ENCODE results near the gene KAT6B. TPM values are rescaled to one million over a fixed set of nuclear protein-coding genes. Genes with fewer than 3 reads are reported as not detected.

KAT6B gene
- total RNA-seq, 1 experiment from 2014 or later, result 14.9 TPM

DNA sequence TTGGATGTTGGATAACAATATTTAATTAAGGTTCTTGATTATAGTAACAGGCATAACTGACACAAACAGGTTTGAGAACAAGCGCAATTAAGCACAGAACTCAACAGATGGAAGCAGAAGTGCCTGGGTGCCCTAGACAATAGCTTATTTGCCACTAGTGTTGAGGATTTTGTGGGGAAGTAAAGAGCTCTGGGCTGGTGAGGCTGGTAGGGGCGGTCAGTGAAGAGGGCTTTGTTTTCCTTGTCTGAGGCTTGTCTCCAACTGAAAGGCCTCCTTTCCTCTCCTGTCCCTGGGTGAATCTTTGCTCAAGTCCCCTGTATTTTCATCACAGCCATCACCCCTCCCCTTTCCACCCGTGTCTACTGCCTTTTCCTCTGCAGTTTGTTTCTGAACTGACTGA is 104.6 kb downstream of the KAT6B start:
- H3K36me3 ChIP-seq (ENCODE audit: control insufficient read depth, insufficient read depth, low read length), result no peaks in the 10 kb centered on the region
- no peaks in the 10 kb centered on the region for H3K9me3 Mint-ChIP-seq (ENCODE audit: unreplicated experiment)
- no peaks in the 10 kb centered on the region for H3K27me3 ChIP-seq (replicated peaks; ENCODE audit: control insufficient read depth, insufficient read depth, low read length)
- ChIA-PET POLR2A (interaction anchor here (0.6 kb wide), 1 partner anchor 36 kb away, joined by 3 read pairs; no protein-coding TSS in a partner anchor), CTCF (no interaction called here)
- TF ChIP-seq, protein P1, sequence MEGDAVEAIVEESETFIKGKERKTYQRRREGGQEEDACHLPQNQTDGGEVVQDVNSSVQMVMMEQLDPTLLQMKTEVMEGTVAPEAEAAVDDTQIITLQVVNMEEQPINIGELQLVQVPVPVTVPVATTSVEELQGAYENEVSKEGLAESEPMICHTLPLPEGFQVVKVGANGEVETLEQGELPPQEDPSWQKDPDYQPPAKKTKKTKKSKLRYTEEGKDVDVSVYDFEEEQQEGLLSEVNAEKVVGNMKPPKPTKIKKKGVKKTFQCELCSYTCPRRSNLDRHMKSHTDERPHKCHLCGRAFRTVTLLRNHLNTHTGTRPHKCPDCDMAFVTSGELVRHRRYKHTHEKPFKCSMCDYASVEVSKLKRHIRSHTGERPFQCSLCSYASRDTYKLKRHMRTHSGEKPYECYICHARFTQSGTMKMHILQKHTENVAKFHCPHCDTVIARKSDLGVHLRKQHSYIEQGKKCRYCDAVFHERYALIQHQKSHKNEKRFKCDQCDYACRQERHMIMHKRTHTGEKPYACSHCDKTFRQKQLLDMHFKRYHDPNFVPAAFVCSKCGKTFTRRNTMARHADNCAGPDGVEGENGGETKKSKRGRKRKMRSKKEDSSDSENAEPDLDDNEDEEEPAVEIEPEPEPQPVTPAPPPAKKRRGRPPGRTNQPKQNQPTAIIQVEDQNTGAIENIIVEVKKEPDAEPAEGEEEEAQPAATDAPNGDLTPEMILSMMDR (IDR thresholded peaks at IDR 0.05; ENCODE audit: insufficient read depth in 1 of 2, low read depth in 1 of 2, low read length in 1 of 2, severe bottlenecking in 1 of 2, unreplicated experiment in 1 of 2), result no peak
- H3K4me1 Mint-ChIP-seq (ENCODE audit: low read depth, unreplicated experiment), result no peaks in the 10 kb centered on the region
- H3K36me3 Mint-ChIP-seq (ENCODE audit: insufficient read depth, unreplicated experiment), result no peaks in the 10 kb centered on the region
- no peak overlapping the region for H3K4me3 ChIP-seq (ENCODE audit: low read depth, low read length)
- H3K27me3 Mint-ChIP-seq (ENCODE audit: insufficient read depth, unreplicated experiment), result no peaks in the 10 kb centered on the region
- no peak for DNase-seq
- no peaks in the 10 kb centered on the region for H3K9me3 ChIP-seq
- BruUV-seq (replicated peaks), result no TSS peak
- intact Hi-C loops (cut with micrococcal nuclease; ENCODE audit: unreplicated experiment), result no loop called here
- no peak overlapping the region for H3K4me3 Mint-ChIP-seq (ENCODE audit: unreplicated experiment)
- H3K4me1 ChIP-seq, result no peaks in the 10 kb centered on the region
- no peak overlapping the region for H3K27ac Mint-ChIP-seq (ENCODE audit: unreplicated experiment)

DNA sequence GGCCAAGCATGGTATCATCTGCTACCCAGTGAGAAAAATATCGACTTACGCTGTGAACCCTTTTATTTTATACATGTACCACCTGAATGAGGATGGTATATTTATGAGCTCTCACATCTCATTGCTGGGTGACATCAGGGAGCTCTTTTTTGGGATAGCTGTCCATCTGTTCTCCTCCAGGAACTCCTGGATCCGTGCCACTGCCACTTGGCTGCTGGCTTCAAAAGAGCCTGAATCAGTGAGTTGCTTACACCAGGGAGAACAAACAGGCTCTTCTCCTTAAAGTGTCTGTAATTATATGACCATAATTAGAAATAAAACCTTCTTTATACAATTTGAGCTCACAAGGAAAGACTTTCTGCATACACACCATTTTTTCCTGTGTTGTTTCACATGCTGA is 106.2 kb downstream of the KAT6B start:
- DNase-seq, result no peak
- no peak overlapping the region for H3K27ac Mint-ChIP-seq (ENCODE audit: unreplicated experiment)
- Histone ChIP-seq H3K4me1 (peaks cover 11% of the 10 kb centered on the region), H3K4me3 (ENCODE audit: low read depth, low read length) (no peak overlapping the region), H3K36me3 (ENCODE audit: control insufficient read depth, insufficient read depth, low read length) (no peaks in the 10 kb centered on the region), H3K9me3 (no peaks in the 10 kb centered on the region), H3K27me3 (replicated peaks; ENCODE audit: control insufficient read depth, insufficient read depth, low read length) (no peaks in the 10 kb centered on the region)
- H3K27me3 Mint-ChIP-seq (ENCODE audit: insufficient read depth, unreplicated experiment), result no peaks in the 10 kb centered on the region
- no TSS peak for BruUV-seq (replicated peaks)
- intact Hi-C loops (cut with micrococcal nuclease; ENCODE audit: unreplicated experiment), result no loop called here
- H3K4me3 Mint-ChIP-seq (ENCODE audit: unreplicated experiment), result no peak overlapping the region
- CTCF ChIA-PET, result no interaction called here
- TF ChIP-seq, protein P1 (IDR thresholded peaks at IDR 0.05; ENCODE audit: insufficient read depth in 1 of 2, low read depth in 1 of 2, low read length in 1 of 2, severe bottlenecking in 1 of 2, unreplicated experiment in 1 of 2), result no peak
- peaks cover 3% of the 10 kb centered on the region for H3K4me1 Mint-ChIP-seq (ENCODE audit: low read depth, unreplicated experiment)
- no peaks in the 10 kb centered on the region for H3K36me3 Mint-ChIP-seq (ENCODE audit: insufficient read depth, unreplicated experiment)
- H3K9me3 Mint-ChIP-seq (ENCODE audit: unreplicated experiment), result no peaks in the 10 kb centered on the region
- POLR2A ChIA-PET, result no interaction called here

DNA sequence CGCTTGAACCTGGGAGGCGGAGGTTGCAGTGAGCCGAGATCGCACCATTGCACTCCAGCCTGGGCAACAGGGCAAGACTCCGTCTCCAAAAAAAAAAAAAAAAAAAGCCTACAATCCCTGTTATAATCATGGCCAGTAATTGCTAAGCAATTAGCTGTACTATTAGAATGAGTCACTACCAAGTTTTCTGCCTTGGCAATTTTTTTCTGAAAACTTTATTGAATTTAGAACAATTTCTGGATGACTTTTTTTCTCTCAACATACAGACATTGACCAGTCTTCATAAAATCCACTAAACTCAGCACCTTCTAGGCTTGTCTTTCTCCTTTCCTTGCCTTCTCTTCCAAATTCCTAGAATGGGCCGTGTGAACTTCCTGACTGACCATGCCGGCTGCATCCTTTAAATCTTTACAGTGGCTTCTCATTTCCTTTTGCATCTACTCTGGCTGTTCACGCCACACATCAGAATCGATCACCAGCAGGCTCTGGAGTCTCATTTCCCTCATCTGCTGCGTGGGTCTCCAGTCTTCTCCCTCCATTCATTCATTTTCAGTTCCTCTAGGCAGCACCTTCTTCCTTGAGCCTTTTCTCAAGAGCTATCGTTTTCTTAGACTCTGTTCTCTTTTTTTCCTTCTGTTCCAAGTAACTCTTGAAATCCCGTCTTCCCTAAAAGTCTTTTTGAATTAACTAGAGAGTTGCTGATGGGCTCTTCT is 107.9 kb downstream of the KAT6B start:
- Histone ChIP-seq H3K4me1 (peaks cover 15% of the 10 kb centered on the region), H3K36me3 (ENCODE audit: control insufficient read depth, insufficient read depth, low read length) (no peaks in the 10 kb centered on the region), H3K27me3 (replicated peaks; ENCODE audit: control insufficient read depth, insufficient read depth, low read length) (no peaks in the 10 kb centered on the region), H3K4me3 (ENCODE audit: low read depth, low read length) (no peak overlapping the region), H3K9me3 (no peaks in the 10 kb centered on the region)
- no peak for DNase-seq
- intact Hi-C loops (cut with micrococcal nuclease; ENCODE audit: unreplicated experiment), result no loop called here
- Mint-ChIP-seq H3K4me1 (ENCODE audit: low read depth, unreplicated experiment) (peaks cover 10% of the 10 kb centered on the region), H3K9me3 (ENCODE audit: unreplicated experiment) (no peaks in the 10 kb centered on the region), H3K36me3 (ENCODE audit: insufficient read depth, unreplicated experiment) (no peaks in the 10 kb centered on the region), H3K4me3 (ENCODE audit: unreplicated experiment) (no peak overlapping the region), H3K27ac (ENCODE audit: unreplicated experiment) (no peak overlapping the region), H3K27me3 (ENCODE audit: insufficient read depth, unreplicated experiment) (no peaks in the 10 kb centered on the region)
- CTCF ChIA-PET, result no interaction called here
- BruUV-seq (replicated peaks), result no TSS peak
- POLR2A ChIA-PET, result no interaction called here
- TF ChIP-seq, protein P1 (IDR thresholded peaks at IDR 0.05; ENCODE audit: insufficient read depth in 1 of 2, low read depth in 1 of 2, low read length in 1 of 2, severe bottlenecking in 1 of 2, unreplicated experiment in 1 of 2), result no peak
